OCI-LY1 (cell line): ENCODE measurements around the gene DPF1.

Experiments
- EZH2 ChIP-seq: fragments of 200-600 bp; sonication (generic), shearing (Covaris generic); IDR thresholded peaks from 2 replicates; pipeline ENCODE4 v1.8.0; 2017; ENCODE audit warnings: borderline replicate concordance, mixed run types, mild to moderate bottlenecking, antibody characterized with exemption, low read length, moderate library complexity, mixed read lengths
- TF ChIP-seq, protein P1 (sequence below): fragments of 200-600 bp; sonication (generic), shearing (Covaris generic); IDR thresholded peaks from 2 replicates; pipeline ENCODE4 v1.5.1; 2017; ENCODE audit warnings: mild to moderate bottlenecking, antibody characterized with exemption, low read length, moderate library complexity, mixed read lengths

DNA sequence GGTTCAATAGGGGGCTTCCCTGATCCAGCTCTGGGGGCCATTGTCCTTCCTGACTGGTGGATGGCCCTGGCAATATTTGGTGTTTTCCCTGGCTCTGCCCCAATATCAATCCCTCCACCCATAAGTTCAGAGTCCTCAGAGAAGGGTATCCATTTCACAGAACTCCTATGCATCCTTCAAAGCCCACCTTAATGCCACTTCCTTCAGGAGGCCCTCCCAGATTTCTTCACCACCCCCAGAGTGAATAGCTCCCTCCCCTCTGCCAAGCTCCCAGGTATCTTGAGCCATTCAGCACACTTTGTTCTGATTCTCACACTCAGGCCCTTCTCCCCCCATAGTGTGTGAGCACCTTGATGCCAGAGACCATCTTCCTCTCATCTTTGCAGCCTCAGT lies 26.4 kb upstream of the DPF1 start:
- TF ChIP-seq, protein P1, sequence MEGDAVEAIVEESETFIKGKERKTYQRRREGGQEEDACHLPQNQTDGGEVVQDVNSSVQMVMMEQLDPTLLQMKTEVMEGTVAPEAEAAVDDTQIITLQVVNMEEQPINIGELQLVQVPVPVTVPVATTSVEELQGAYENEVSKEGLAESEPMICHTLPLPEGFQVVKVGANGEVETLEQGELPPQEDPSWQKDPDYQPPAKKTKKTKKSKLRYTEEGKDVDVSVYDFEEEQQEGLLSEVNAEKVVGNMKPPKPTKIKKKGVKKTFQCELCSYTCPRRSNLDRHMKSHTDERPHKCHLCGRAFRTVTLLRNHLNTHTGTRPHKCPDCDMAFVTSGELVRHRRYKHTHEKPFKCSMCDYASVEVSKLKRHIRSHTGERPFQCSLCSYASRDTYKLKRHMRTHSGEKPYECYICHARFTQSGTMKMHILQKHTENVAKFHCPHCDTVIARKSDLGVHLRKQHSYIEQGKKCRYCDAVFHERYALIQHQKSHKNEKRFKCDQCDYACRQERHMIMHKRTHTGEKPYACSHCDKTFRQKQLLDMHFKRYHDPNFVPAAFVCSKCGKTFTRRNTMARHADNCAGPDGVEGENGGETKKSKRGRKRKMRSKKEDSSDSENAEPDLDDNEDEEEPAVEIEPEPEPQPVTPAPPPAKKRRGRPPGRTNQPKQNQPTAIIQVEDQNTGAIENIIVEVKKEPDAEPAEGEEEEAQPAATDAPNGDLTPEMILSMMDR = no peak
- no peak for TF ChIP-seq EZH2
